HEK293T (cell line): Measurements from ENCODE around the gene TLR2.

ENCODE experiments used
- CTCF ChIA-PET: fragments of 350-600 bp; formaldehyde crosslinking; extraction: SDS; loops from one replicate; lab custom pipeline; 2021; ENCODE audit warnings: antibody characterized with exemption, inconsistent platforms; lab: Yijun Ruan, JAX
- POLR2A ChIA-PET: fragments of 350-600 bp; formaldehyde crosslinking; extraction: SDS; loops from one replicate; lab custom pipeline; 2020; ENCODE audit warnings: antibody characterized with exemption, inconsistent platforms; lab: Yijun Ruan, JAX
- DNase-seq: peaks from one replicate; pipeline ENCODE4 v3.0.0; 2012; ENCODE audit warnings: mixed read lengths; ENCODE audit errors: extremely low spot score
- ARNT ChIP-seq: fragments of 450-650 bp; IDR thresholded peaks from 2 replicates; pipeline ENCODE4 v1.6.1; 2017; ENCODE audit warnings: mild to moderate bottlenecking
- BHLHE40 ChIP-seq: fragments of 450-650 bp; IDR thresholded peaks from 2 replicates; pipeline ENCODE4 v1.6.1; 2016; ENCODE audit warnings: mild to moderate bottlenecking, moderate library complexity, borderline replicate concordance
- CTBP1 ChIP-seq: fragments of 450-650 bp; IDR thresholded peaks from 2 replicates; pipeline ENCODE4 v1.6.1; 2016; ENCODE audit warnings: borderline replicate concordance
- ELF4 ChIP-seq: fragments of 450-650 bp; IDR thresholded peaks from 2 replicates; pipeline ENCODE4 v1.6.1; 2017; ENCODE audit warnings: antibody characterized with exemption
- FOXA1 ChIP-seq: fragments of 450-650 bp; IDR thresholded peaks from 2 replicates; pipeline ENCODE4 v1.6.1; 2016; ENCODE audit warnings: mild to moderate bottlenecking
- FOXK2 ChIP-seq: fragments of 450-650 bp; IDR thresholded peaks from 2 replicates; pipeline ENCODE4 v1.6.1; 2016; ENCODE audit warnings: mild to moderate bottlenecking
- FOXM1 ChIP-seq: fragments of 450-650 bp; IDR thresholded peaks from 2 replicates; pipeline ENCODE4 v1.6.1; 2017; ENCODE audit warnings: mild to moderate bottlenecking, borderline replicate concordance
- HDGF ChIP-seq: fragments of 450-650 bp; IDR thresholded peaks from 2 replicates; pipeline ENCODE4 v1.6.1; 2017; ENCODE audit warnings: antibody characterized with exemption, borderline replicate concordance
- L3MBTL2 ChIP-seq: fragments of 450-650 bp; conservative IDR thresholded peaks from 2 replicates; pipeline ENCODE4 v1.6.1; 2016; ENCODE audit warnings: mild to moderate bottlenecking
- LEF1 ChIP-seq: fragments of 450-650 bp; IDR thresholded peaks from 2 replicates; pipeline ENCODE4 v1.6.1; 2017; ENCODE audit warnings: mild to moderate bottlenecking, borderline replicate concordance
- NFRKB ChIP-seq: fragments of 450-650 bp; IDR thresholded peaks from 2 replicates; pipeline ENCODE4 v1.6.1; 2016; ENCODE audit warnings: mild to moderate bottlenecking, moderate library complexity
- PKNOX1 ChIP-seq: fragments of 450-650 bp; IDR thresholded peaks from 2 replicates; pipeline ENCODE4 v1.6.1; 2016
- SP1 ChIP-seq: fragments of 450-650 bp; IDR thresholded peaks from 2 replicates; pipeline ENCODE4 v1.6.1; 2017
- SUZ12 ChIP-seq: fragments of 450-650 bp; IDR thresholded peaks from 2 replicates; pipeline ENCODE4 v1.6.1; 2016; ENCODE audit warnings: mild to moderate bottlenecking
- TARDBP ChIP-seq: fragments of 450-650 bp; IDR thresholded peaks from 2 replicates; pipeline ENCODE4 v1.6.1; 2016
- ZNF384 ChIP-seq: fragments of 450-650 bp; IDR thresholded peaks from 2 replicates; pipeline ENCODE4 v1.6.1; 2016

The TLR2 gene

GRCh38 chr4:153647975-153648374, 36.1 kb upstream of the TLR2 start:
- DNase-seq: no peak
- TF ChIP-seq LEF1: no peak
- 0 out of 2 replicates have a peak, but pooled peaks have one; percentile 14 for TF ChIP-seq L3MBTL2
- ChIA-PET CTCF (interaction anchor here (0.6 to 1.4 kb wide), 3 partner anchors 102 to 505 kb away, joined by 3 to 4 read pairs (median 3); no protein-coding TSS in a partner anchor), POLR2A (no interaction called here)

- POLR2A ChIA-PET: no interaction called here
- CTCF ChIA-PET: interaction anchor here (0.7 to 1.3 kb wide), 4 partner anchors 15 to 78 kb away, joined by 3 to 5 read pairs (median 4); no protein-coding TSS in a partner anchor
- no peak for DNase-seq
- TF ChIP-seq ZNF384: peak; percentile 46
- TF ChIP-seq ARNT: no peak
Measured at GRCh38 chr4:153649572-153649991, 34.5 kb upstream of the TLR2 start.

GRCh38 chr4:153651116-153651515, 33.0 kb upstream of the TLR2 start:
- DNase-seq: no peak
- CTCF ChIA-PET: no interaction called here
- TF ChIP-seq ARNT: no peak
- POLR2A ChIA-PET: no interaction called here

- no peak for DNase-seq
- TF ChIP-seq L3MBTL2: no peak
- no peak for TF ChIP-seq ZNF384
- TF ChIP-seq NFRKB: no peak
- POLR2A ChIA-PET: no interaction called here
- CTCF ChIA-PET: no interaction called here
Measured at GRCh38 chr4:153651587-153651986, 32.5 kb upstream of the TLR2 start.

GRCh38 chr4:153652051-153652784, 31.9 kb upstream of the TLR2 start:
- no peak for DNase-seq
- TF ChIP-seq FOXK2: no peak
- TF ChIP-seq CTBP1: no peak
- TF ChIP-seq SUZ12: no peak
- no peak for TF ChIP-seq HDGF
- no peak for TF ChIP-seq ELF4
- TF ChIP-seq SP1: no peak
- no peak for TF ChIP-seq NFRKB
- ChIA-PET CTCF (interaction anchor here (1.8 kb wide), 1 partner anchor 98 kb away, joined by 4 read pairs; no protein-coding TSS in a partner anchor), POLR2A (no interaction called here)

- POLR2A ChIA-PET: no interaction called here
- DNase-seq: no peak
- CTCF ChIA-PET: interaction anchor here (0.9 kb wide), 1 partner anchor 19 kb away, joined by 4 read pairs; no protein-coding TSS in a partner anchor
- TF ChIP-seq SUZ12 (no peak), FOXA1 (no peak), PKNOX1 (no peak), SP1 (no peak), ZNF384 (no peak), FOXM1 (no peak), ARNT (no peak), NFRKB (no peak), TARDBP (no peak), L3MBTL2 (no peak), FOXK2 (no peak), BHLHE40 (no peak), CTBP1 (no peak), HDGF (no peak), LEF1 (no peak), ELF4 (no peak)
Measured at GRCh38 chr4:153655002-153655541, 29.0 kb upstream of the TLR2 start.

- no peak for DNase-seq
- TF ChIP-seq BHLHE40 (no peak), HDGF (no peak), FOXM1 (no peak), TARDBP (no peak), FOXK2 (no peak), SP1 (no peak), PKNOX1 (no peak), ZNF384 (no peak), ELF4 (no peak), FOXA1 (no peak), ARNT (no peak)
- POLR2A ChIA-PET: no interaction called here
- CTCF ChIA-PET: no interaction called here
Measured at GRCh38 chr4:153655928-153656327, 28.2 kb upstream of the TLR2 start.
